ENCODE data around the gene APC.

GRCh38 chr5:112883192-112883591 lies 145.5 kb downstream of the APC start:
- no peak for TF ChIP-seq CTCF (conservative IDR thresholded peaks at IDR 0.05)
- TF ChIP-seq ZFX (IDR thresholded peaks at IDR 0.05): no peak
